ACHN (cell line): ENCODE data around the gene SPACA6.

Experiments used
- DNase-seq: peaks from one replicate; pipeline ENCODE4 v3.0.0-alpha.2; 2015
- in situ Hi-C: cut with HindIII; loops from 2 replicates; pipeline ENCODE4 v1.10.0; 2017; ENCODE audit warnings: low sequenced_read_pairs, low pct_ligation_motif_present, low pct_unique_long_range_greater_than_20kb

Gene SPACA6

DNA sequence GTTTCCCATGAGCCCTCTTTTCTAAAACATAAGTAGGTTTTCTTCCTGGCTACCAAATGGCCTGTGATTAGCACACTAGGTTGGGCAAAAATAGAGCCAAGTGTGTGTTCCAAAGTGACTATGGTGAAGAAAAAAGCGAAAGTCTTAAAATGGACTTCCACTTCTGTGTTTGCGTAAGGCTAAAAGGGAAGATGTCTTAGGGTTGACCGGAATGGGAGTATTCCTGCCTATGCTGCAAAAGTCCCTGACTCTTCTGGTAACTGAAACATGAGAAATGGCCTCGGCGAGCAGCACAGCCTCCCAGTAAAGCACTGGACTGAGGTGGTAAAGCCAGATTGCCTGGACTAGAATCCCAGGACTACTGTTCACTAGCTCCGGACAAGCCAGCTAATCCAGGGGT is 61.0 kb downstream of the SPACA6 start:
- in situ Hi-C loops = no loop called here
- no peak for DNase-seq

DNA sequence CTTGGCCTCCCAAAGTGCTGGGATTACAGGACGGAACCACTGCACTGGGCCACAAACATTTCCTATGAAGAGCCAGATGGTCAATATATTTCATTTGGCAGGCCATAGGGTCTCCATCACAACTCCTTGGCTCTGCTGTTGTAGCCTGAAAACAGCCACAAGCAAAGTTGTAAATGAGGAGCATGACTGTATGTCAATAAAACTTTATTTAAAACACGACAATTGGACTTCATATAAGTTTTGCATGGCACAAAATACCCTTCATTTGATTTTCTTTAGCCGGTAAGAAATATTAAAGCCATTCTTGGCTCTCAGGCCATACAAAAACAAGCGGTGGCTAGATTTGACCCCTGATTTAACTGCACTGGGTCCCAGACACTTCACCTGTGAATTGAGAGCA is 61.6 kb downstream of the SPACA6 start:
- no peak for DNase-seq
- in situ Hi-C loops = no loop called here
